NCI-H226 (cell line): ENCODE data around the gene DMRT3.
A peak's percentile ranks its signal among the peaks of the same experiment; 100 is the strongest.

Source experiments
- DNase-seq: peaks from one replicate; pipeline ENCODE4 v3.0.0-alpha.2; 2015

Gene DMRT3

GRCh38 chr9:976258-976942 is at the start of gene DMRT3:
DMRT3 (plus strand) TSS chr9:976655; CDS start chr9:977002, 347 bp downstream.
- DNase-seq: no peak

- no peak for DNase-seq
These were observed 49.5 kb upstream of the DMRT3 start for GRCh38 chr9:926976-927375.

GRCh38 chr9:928363-929042 is 48.0 kb upstream of the DMRT3 start:
- DNase-seq: no peak

- no peak for DNase-seq
These were observed 46.7 kb upstream of the DMRT3 start for GRCh38 chr9:929719-930118.

- DNase-seq: no peak
These were observed 43.1 kb upstream of the DMRT3 start for GRCh38 chr9:933356-933755.

- peak; percentile 24 for DNase-seq
These were observed 41.0 kb upstream of the DMRT3 start for GRCh38 chr9:935348-935965.

GRCh38 chr9:942805-943580 is 33.5 kb upstream of the DMRT3 start:
- no peak for DNase-seq

GRCh38 chr9:947985-948384 is 28.5 kb upstream of the DMRT3 start:
- no peak for DNase-seq

GRCh38 chr9:948497-948896 is 28.0 kb upstream of the DMRT3 start:
- no peak for DNase-seq

- no peak for DNase-seq
These were observed 26.3 kb upstream of the DMRT3 start for GRCh38 chr9:950139-950538.

GRCh38 chr9:952546-952945 is 23.9 kb upstream of the DMRT3 start:
- no peak for DNase-seq

- no peak for DNase-seq
These were observed 17.4 kb upstream of the DMRT3 start for GRCh38 chr9:959105-959504.

- DNase-seq: no peak
These were observed 16.5 kb upstream of the DMRT3 start for GRCh38 chr9:959914-960313.

- no peak for DNase-seq
These were observed 14.4 kb upstream of the DMRT3 start for GRCh38 chr9:962023-962422.

- DNase-seq: no peak
These were observed 11.0 kb upstream of the DMRT3 start for GRCh38 chr9:965497-965896.

- no peak for DNase-seq
These were observed 9.6 kb upstream of the DMRT3 start for GRCh38 chr9:966870-967269.

- DNase-seq: no peak
These were observed 9.0 kb upstream of the DMRT3 start for GRCh38 chr9:967436-967835.

GRCh38 chr9:967903-968641 is 8.4 kb upstream of the DMRT3 start:
- no peak for DNase-seq

- DNase-seq: no peak
These were observed 6.9 kb upstream of the DMRT3 start for GRCh38 chr9:969310-970150.

GRCh38 chr9:970151-970996 is 6.1 kb upstream of the DMRT3 start:
- no peak for DNase-seq
